CD4-positive, alpha-beta T cell (primary cell): ENCODE results near the gene TTN. TPM values are rescaled to one million over a fixed set of nuclear protein-coding genes. Genes with fewer than 3 reads are reported as not detected.

Experiments
- ATAC-seq: fragments of 200-7000 bp; cut with Tn5 transposase; one replicate; pipeline ENCODE4 v1.10.0; 2022; ENCODE audit warnings: mild to moderate bottlenecking; ENCODE audit not compliant: poor library complexity
- CTCF ChIA-PET: fragments of 350-600 bp; sonication (Branson Sonifier 250); formaldehyde crosslinking; loops from one replicate; lab custom pipeline; 2021; ENCODE audit warnings: antibody characterized with exemption, inconsistent platforms; lab: Charles Lee
- POLR2A ChIA-PET: fragments of 350-600 bp; sonication (Branson Sonifier 250); formaldehyde crosslinking; loops from one replicate; lab custom pipeline; 2021; ENCODE audit warnings: antibody characterized with exemption, inconsistent platforms; lab: Charles Lee
- DNase-seq, 14 experiments: peaks; one replicate each; pipeline ENCODE4 v3.0.0-alpha.2; 2013 to 2020; ENCODE audit warnings: mixed read lengths in 2 of 14
- H3K27ac ChIP-seq, 2 donors: one replicate each; pipeline versions ENCODE4 v1.5.1 to v1.7.0; 2013; ENCODE audit warnings: low read length in 2 of 2, low read depth in 1 of 2, mild to moderate bottlenecking in 1 of 2
- H3K27me3 ChIP-seq, 2 experiments: 1 replicate in 1 of 2; 2 replicates in 1 of 2; pipeline versions ENCODE4 v1.6.1 to v1.7.0; 2013; ENCODE audit warnings: low read length in 2 of 2, control low read depth in 1 of 2, mild to moderate bottlenecking in 1 of 2, moderate library complexity in 1 of 2; ENCODE audit not compliant: insufficient read depth in 2 of 2, control insufficient read depth in 1 of 2
- H3K36me3 ChIP-seq: one replicate; pipeline ENCODE4 v1.6.1; 2013; ENCODE audit warnings: low read length, control low read depth; ENCODE audit not compliant: insufficient read depth
- H3K4me1 ChIP-seq: one replicate; pipeline ENCODE4 v1.6.1; 2013; ENCODE audit warnings: low read length, control low read depth; ENCODE audit not compliant: insufficient read depth
- H3K4me3 ChIP-seq: one replicate; pipeline ENCODE4 v1.5.1; 2013; ENCODE audit warnings: mild to moderate bottlenecking, low read length, moderate library complexity
- H3K9me3 ChIP-seq, 2 experiments: 1 replicate in 1 of 2; 2 replicates in 1 of 2; pipeline versions ENCODE4 v1.6.1 to v1.7.0; 2013; ENCODE audit warnings: low read length in 2 of 2, mild to moderate bottlenecking in 2 of 2, control low read depth in 1 of 2, moderate library complexity in 1 of 2; ENCODE audit not compliant: control insufficient read depth in 1 of 2, insufficient read depth in 1 of 2
- H3K27ac Mint-ChIP-seq: one replicate; pipeline ENCODE4 v1.8.0; 2020; ENCODE audit warnings: mixed read lengths
- H3K27me3 Mint-ChIP-seq: one replicate; pipeline ENCODE4 v1.8.0; 2021; ENCODE audit warnings: mixed read lengths
- H3K36me3 Mint-ChIP-seq: one replicate; pipeline ENCODE4 v1.8.0; 2021; ENCODE audit warnings: low read depth, mixed read lengths
- H3K4me1 Mint-ChIP-seq: one replicate; pipeline ENCODE4 v1.8.0; 2021; ENCODE audit warnings: low read depth, mixed read lengths
- H3K4me3 Mint-ChIP-seq: one replicate; pipeline ENCODE4 v1.8.0; 2020; ENCODE audit warnings: mild to moderate bottlenecking, mixed read lengths
- H3K9me3 Mint-ChIP-seq: one replicate; pipeline ENCODE4 v1.8.0; 2020; ENCODE audit warnings: mixed read lengths
- intact Hi-C, 2 experiments: fragments of 100-400 bp; cut with DNase I in 1 of 2; cut with micrococcal nuclease in 1 of 2; formaldehyde crosslinking; loops; one replicate each; pipeline versions ENCODE4 v1.15.1 to v1.9.0; 2023 to 2025; cut with DNase I, micrococcal nuclease
- total RNA-seq, 174 experiments: library from RNA in 2 of 174; stranded (reverse) in 2 of 174; gene quantifications; one replicate each; pipeline ENCODE4 v1.2.3 and lab custom pipeline; 2021 to 2026
- TF ChIP-seq, protein P1 (sequence below): fragments of 200-600 bp; IDR thresholded peaks from one replicate; pipeline ENCODE4 v1.8.0; 2022; ENCODE audit warnings: antibody characterized with exemption, mild to moderate bottlenecking

TTN gene
- total RNA-seq, 2 experiments from 2014 or later = 27.5 to 29.2 TPM

DNA sequence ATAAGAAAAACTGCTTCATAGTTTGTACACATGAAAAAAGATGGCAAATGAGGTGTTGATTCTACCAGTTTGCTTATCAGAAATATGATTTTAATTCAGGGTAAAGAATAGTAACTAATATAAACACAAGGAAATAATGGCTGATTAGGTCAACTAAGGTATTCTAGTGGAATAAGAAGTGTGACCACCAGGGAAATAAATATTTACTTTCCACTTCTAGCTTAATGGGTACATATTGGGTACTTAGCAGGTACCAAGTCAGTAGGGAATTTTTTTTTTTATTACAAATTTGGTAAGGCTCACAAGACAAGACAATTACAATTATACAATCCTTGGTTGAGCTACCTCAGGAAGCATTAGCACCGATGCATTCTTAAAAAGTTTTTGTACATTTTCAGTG, 191.3 kb downstream of the TTN start:
- Mint-ChIP-seq H3K9me3 (no peaks in the 10 kb centered on the region), H3K4me1 (no peaks in the 10 kb centered on the region), H3K27ac (no peak overlapping the region), H3K4me3 (no peak overlapping the region), H3K36me3 (peaks cover 99% of the 10 kb centered on the region), H3K27me3 (no peaks in the 10 kb centered on the region)
- Histone ChIP-seq H3K4me3 (no peak overlapping the region), H3K9me3 (no peaks in the 10 kb centered on the region), H3K4me1 (no peaks in the 10 kb centered on the region), H3K27me3 (no peaks in the 10 kb centered on the region), H3K27ac (no peak overlapping the region), H3K36me3 (peaks cover 29% of the 10 kb centered on the region)
- DNase-seq (no peak), ATAC-seq (no peak)
- CTCF ChIA-PET = no interaction called here
- TF ChIP-seq, protein P1, sequence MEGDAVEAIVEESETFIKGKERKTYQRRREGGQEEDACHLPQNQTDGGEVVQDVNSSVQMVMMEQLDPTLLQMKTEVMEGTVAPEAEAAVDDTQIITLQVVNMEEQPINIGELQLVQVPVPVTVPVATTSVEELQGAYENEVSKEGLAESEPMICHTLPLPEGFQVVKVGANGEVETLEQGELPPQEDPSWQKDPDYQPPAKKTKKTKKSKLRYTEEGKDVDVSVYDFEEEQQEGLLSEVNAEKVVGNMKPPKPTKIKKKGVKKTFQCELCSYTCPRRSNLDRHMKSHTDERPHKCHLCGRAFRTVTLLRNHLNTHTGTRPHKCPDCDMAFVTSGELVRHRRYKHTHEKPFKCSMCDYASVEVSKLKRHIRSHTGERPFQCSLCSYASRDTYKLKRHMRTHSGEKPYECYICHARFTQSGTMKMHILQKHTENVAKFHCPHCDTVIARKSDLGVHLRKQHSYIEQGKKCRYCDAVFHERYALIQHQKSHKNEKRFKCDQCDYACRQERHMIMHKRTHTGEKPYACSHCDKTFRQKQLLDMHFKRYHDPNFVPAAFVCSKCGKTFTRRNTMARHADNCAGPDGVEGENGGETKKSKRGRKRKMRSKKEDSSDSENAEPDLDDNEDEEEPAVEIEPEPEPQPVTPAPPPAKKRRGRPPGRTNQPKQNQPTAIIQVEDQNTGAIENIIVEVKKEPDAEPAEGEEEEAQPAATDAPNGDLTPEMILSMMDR = no peak
- intact Hi-C loops = no loop called here
- POLR2A ChIA-PET = no interaction called here

DNA sequence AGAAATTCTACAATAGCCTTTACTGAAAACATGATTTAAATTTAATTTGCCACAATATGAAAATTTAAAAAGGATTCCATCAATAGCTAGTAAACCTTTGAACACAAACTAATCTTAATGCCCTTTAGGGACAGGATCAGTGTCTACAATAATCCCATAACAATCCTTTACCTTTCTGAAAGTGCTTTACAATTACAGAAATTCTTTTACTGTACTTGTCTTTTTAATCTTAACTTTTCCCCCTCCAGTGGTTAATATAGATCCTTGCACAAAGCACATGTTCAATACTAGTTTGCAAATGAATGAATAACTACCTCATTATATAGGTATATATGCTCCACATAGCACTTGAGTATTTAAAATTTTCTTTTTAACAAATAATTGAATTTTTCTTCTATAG, 204.3 kb downstream of the TTN start:
- CTCF ChIA-PET = no interaction called here
- H3K9me3 Mint-ChIP-seq = no peaks in the 10 kb centered on the region
- Histone ChIP-seq H3K4me1 (no peaks in the 10 kb centered on the region), H3K27me3 (no peaks in the 10 kb centered on the region), H3K36me3 (peaks cover 43% of the 10 kb centered on the region), H3K27ac (no peak overlapping the region), H3K4me3 (no peak overlapping the region), H3K9me3 (no peaks in the 10 kb centered on the region)
- no peak overlapping the region for H3K27ac Mint-ChIP-seq
- peaks cover 96% of the 10 kb centered on the region for H3K36me3 Mint-ChIP-seq
- intact Hi-C loops = no loop called here
- no peaks in the 10 kb centered on the region for H3K4me1 Mint-ChIP-seq
- ATAC-seq (no peak), DNase-seq (no peak)
- H3K4me3 Mint-ChIP-seq = no peak overlapping the region
- no peaks in the 10 kb centered on the region for H3K27me3 Mint-ChIP-seq
- POLR2A ChIA-PET = no interaction called here
- TF ChIP-seq, protein P1 = no peak

DNA sequence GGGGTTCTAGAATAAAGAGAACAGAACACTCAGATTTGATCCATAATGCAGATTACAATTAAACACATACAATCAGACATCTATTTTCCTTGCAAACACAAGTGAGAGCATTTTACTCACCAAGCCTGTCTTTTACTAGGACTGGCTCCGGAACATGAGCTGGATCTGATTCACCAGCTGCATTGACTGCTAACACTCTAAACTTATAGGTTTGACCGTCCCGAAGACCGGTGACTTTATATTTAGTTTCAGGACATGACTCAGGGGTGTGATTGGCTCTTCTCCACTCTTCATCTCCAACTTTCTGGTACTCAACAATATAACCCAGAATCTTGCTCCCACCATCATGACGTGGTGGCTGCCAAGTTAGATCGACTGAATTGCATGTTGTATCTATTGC, 214.6 kb downstream of the TTN start:
- H3K27ac ChIP-seq = no peak overlapping the region
- H3K4me1 ChIP-seq = no peaks in the 10 kb centered on the region
- H3K27ac Mint-ChIP-seq = no peak overlapping the region
- peaks cover 17% of the 10 kb centered on the region for H3K36me3 ChIP-seq
- H3K36me3 Mint-ChIP-seq = peaks cover 95% of the 10 kb centered on the region
- TF ChIP-seq, protein P1 = no peak
- no peaks in the 10 kb centered on the region for H3K9me3 Mint-ChIP-seq
- ATAC-seq (no peak), DNase-seq (no peak)
- H3K27me3 Mint-ChIP-seq = no peaks in the 10 kb centered on the region
- no peak overlapping the region for H3K4me3 ChIP-seq
- CTCF ChIA-PET = no interaction called here
- no peaks in the 10 kb centered on the region for H3K4me1 Mint-ChIP-seq
- no peak overlapping the region for H3K4me3 Mint-ChIP-seq
- H3K9me3 ChIP-seq = no peaks in the 10 kb centered on the region
- intact Hi-C loops = no loop called here
- H3K27me3 ChIP-seq = no peaks in the 10 kb centered on the region
- POLR2A ChIA-PET = no interaction called here
